Thoracic aorta (tissue), 2 donors: Measurements from ENCODE around the gene IGLL5. TPM values are rescaled to one million over a fixed set of nuclear protein-coding genes. Genes with fewer than 3 reads are reported as not detected.

Source experiments
- ATAC-seq: fragments of 150-250 bp; one replicate; pipeline ENCODE4 v1.8.0; 2017; ENCODE audit warnings: low read depth; ENCODE audit not compliant: insufficient number of reproducible peaks, low FRiP score
- DNase-seq: peaks from one replicate; pipeline ENCODE4 v3.0.0-alpha.2; 2020; ENCODE audit warnings: low spot score
- H3K27ac ChIP-seq, 2 donors: fragments of 200-600 bp; sonication (generic); 1 replicate in 1 of 2; 2 replicates in 1 of 2; pipeline ENCODE4 v1.5.1; 2016; ENCODE audit warnings: mild to moderate bottlenecking in 2 of 2, moderate library complexity in 2 of 2
- H3K27me3 ChIP-seq: fragments of 200-600 bp; sonication (generic); replicated peaks from 2 replicates; pipeline ENCODE4 v1.6.0; 2016; ENCODE audit warnings: mild to moderate bottlenecking; ENCODE audit not compliant: insufficient read depth
- H3K36me3 ChIP-seq: fragments of 200-600 bp; sonication (generic); one replicate; pipeline ENCODE4 v1.5.1; 2016
- H3K4me1 ChIP-seq, 2 donors: fragments of 200-600 bp; sonication (generic); 1 replicate in 1 of 2; 2 replicates in 1 of 2; pipeline versions ENCODE4 v1.5.1 to v1.6.0; 2016; ENCODE audit warnings: low read depth in 2 of 2, mild to moderate bottlenecking in 1 of 2; ENCODE audit not compliant: control insufficient read depth in 1 of 2
- H3K4me3 ChIP-seq: fragments of 200-600 bp; sonication (generic); 2 replicates; pipeline ENCODE4 v1.5.1; 2016; ENCODE audit warnings: mild to moderate bottlenecking
- H3K9me3 ChIP-seq: fragments of 200-600 bp; sonication (generic); 2 replicates; pipeline ENCODE4 v1.5.1; 2016
- CTCF ChIP-seq: fragments of 200-600 bp; sonication (generic); IDR thresholded peaks from one replicate; pipeline ENCODE4 v1.5.1; 2019; ENCODE audit warnings: antibody characterized with exemption
- total RNA-seq, 2 donors: library from RNA; depleted of rRNA; stranded (reverse); fragments of >200 nt; gene quantifications; one replicate each; pipeline versions ENCODE4 v1.1.0 to v1.2.3, GENCODE V29; 2016

The IGLL5 gene
- total RNA-seq, 2 donors from 2014 or later: 4.3 TPM; not detected in 1

- no peak for ATAC-seq
- H3K4me1 ChIP-seq: no peaks in the 10 kb centered on the region
- TF ChIP-seq CTCF: no peak
- no peak overlapping the region for H3K27ac ChIP-seq
- H3K27me3 ChIP-seq: no peaks in the 10 kb centered on the region
- H3K9me3 ChIP-seq: no peaks in the 10 kb centered on the region
- H3K36me3 ChIP-seq: no peaks in the 10 kb centered on the region
- no peak for DNase-seq
- H3K4me3 ChIP-seq: no peak overlapping the region
These were observed 42.0 kb downstream of the IGLL5 start for GRCh38 chr22:22929381-22930221.

- Histone ChIP-seq H3K36me3 (no peaks in the 10 kb centered on the region), H3K4me1 (no peaks in the 10 kb centered on the region), H3K27me3 (no peaks in the 10 kb centered on the region), H3K4me3 (no peak overlapping the region), H3K9me3 (no peaks in the 10 kb centered on the region), H3K27ac (no peak overlapping the region)
- DNase-seq (no peak), ATAC-seq (no peak)
- no peak for TF ChIP-seq CTCF
These were observed 42.5 kb downstream of the IGLL5 start for GRCh38 chr22:22930222-22930497.

GRCh38 chr22:22930571-22931556 is 43.2 kb downstream of the IGLL5 start:
- H3K9me3 ChIP-seq: no peaks in the 10 kb centered on the region
- ATAC-seq (no peak), DNase-seq (no peak)
- no peak overlapping the region for H3K27ac ChIP-seq
- no peaks in the 10 kb centered on the region for H3K36me3 ChIP-seq
- no peaks in the 10 kb centered on the region for H3K4me1 ChIP-seq
- no peak for TF ChIP-seq CTCF
- H3K4me3 ChIP-seq: no peak overlapping the region
- no peaks in the 10 kb centered on the region for H3K27me3 ChIP-seq

GRCh38 chr22:22931557-22932270 is 44.1 kb downstream of the IGLL5 start:
- TF ChIP-seq CTCF: no peak
- H3K9me3 ChIP-seq: no peaks in the 10 kb centered on the region
- ATAC-seq (no peak), DNase-seq (no peak)
- no peaks in the 10 kb centered on the region for H3K27me3 ChIP-seq
- H3K27ac ChIP-seq: no peak overlapping the region
- H3K36me3 ChIP-seq: no peaks in the 10 kb centered on the region
- H3K4me3 ChIP-seq: no peak overlapping the region
- no peaks in the 10 kb centered on the region for H3K4me1 ChIP-seq

GRCh38 chr22:22932512-22932941 is 44.9 kb downstream of the IGLL5 start:
- DNase-seq (no peak), ATAC-seq (no peak)
- H3K36me3 ChIP-seq: no peaks in the 10 kb centered on the region
- TF ChIP-seq CTCF: no peak
- H3K27ac ChIP-seq: no peak overlapping the region
- no peaks in the 10 kb centered on the region for H3K27me3 ChIP-seq
- no peaks in the 10 kb centered on the region for H3K4me1 ChIP-seq
- no peak overlapping the region for H3K4me3 ChIP-seq
- no peaks in the 10 kb centered on the region for H3K9me3 ChIP-seq
